GM23338 (cell line): ENCODE results near the gene TYMP. TPM values are rescaled to one million over a fixed set of nuclear protein-coding genes. Genes with fewer than 3 reads are reported as not detected.

Source experiments
- ATAC-seq: fragments of 200-7000 bp; cut with Tn5 transposase; 3 replicates; pipeline ENCODE4 v1.9.1; 2020
- DNase-seq: peaks from one replicate; pipeline ENCODE4 v3.0.0-alpha.2; 2015; ENCODE audit warnings: low spot score
- H2AFZ ChIP-seq: fragments of 200-600 bp; sonication (generic); 2 replicates; pipeline ENCODE4 v1.8.0; 2016; ENCODE audit warnings: antibody characterized with exemption, mild to moderate bottlenecking, moderate library complexity
- H3F3A ChIP-seq: fragments of 200-600 bp; sonication (generic); replicated peaks from 2 replicates; pipeline ENCODE4 v1.8.0; 2017; ENCODE audit warnings: antibody characterized with exemption, mixed run types, low read depth
- H3K27ac ChIP-seq: fragments of 200-600 bp; sonication (generic); 2 replicates; pipeline ENCODE4 v1.6.1; 2016; ENCODE audit warnings: low read depth
- H3K27me3 ChIP-seq: fragments of 200-600 bp; sonication (generic); 2 replicates; pipeline ENCODE4 v1.8.0; 2016; ENCODE audit warnings: mild to moderate bottlenecking, mixed run types, moderate library complexity; ENCODE audit not compliant: insufficient read depth
- H3K36me3 ChIP-seq: fragments of 200-600 bp; sonication (generic); 2 replicates; pipeline ENCODE4 v1.8.0; 2016; ENCODE audit warnings: mild to moderate bottlenecking; ENCODE audit not compliant: insufficient read depth
- H3K4me1 ChIP-seq: fragments of 200-600 bp; sonication (generic); 2 replicates; pipeline ENCODE4 v1.8.0; 2016; ENCODE audit warnings: mild to moderate bottlenecking, moderate library complexity; ENCODE audit not compliant: insufficient read depth
- H3K4me2 ChIP-seq: fragments of 200-600 bp; sonication (generic); 2 replicates; pipeline ENCODE4 v1.7.1; 2017; ENCODE audit warnings: mixed run types
- H3K4me3 ChIP-seq: fragments of 200-600 bp; sonication (generic); 2 replicates; pipeline ENCODE4 v1.6.1; 2016; ENCODE audit warnings: mixed run types
- H3K79me2 ChIP-seq: fragments of 200-600 bp; sonication (generic); replicated peaks from 2 replicates; pipeline ENCODE4 v1.8.0; 2017; ENCODE audit warnings: mild to moderate bottlenecking; ENCODE audit not compliant: insufficient read depth
- H3K9me2 ChIP-seq: fragments of 200-600 bp; sonication (generic); 2 replicates; pipeline ENCODE4 v1.8.0; 2017; ENCODE audit not compliant: insufficient read depth
- H4K20me1 ChIP-seq: fragments of 200-600 bp; sonication (generic); replicated peaks from 2 replicates; pipeline ENCODE4 v1.8.0; 2017; ENCODE audit warnings: mild to moderate bottlenecking; ENCODE audit not compliant: insufficient read depth
- H3K27ac Mint-ChIP-seq: 2 replicates; pipeline ENCODE4 v1.8.0; 2020; ENCODE audit warnings: inconsistent platforms, mild to moderate bottlenecking, moderate library complexity, mixed read lengths
- H3K27me3 Mint-ChIP-seq: 3 replicates; pipeline ENCODE4 v1.8.0; 2022; ENCODE audit warnings: low read depth, mild to moderate bottlenecking, moderate library complexity, mixed read lengths, inconsistent platforms; ENCODE audit not compliant: insufficient read depth, poor library complexity
- H3K36me3 Mint-ChIP-seq: 3 replicates; pipeline ENCODE4 v1.8.0; 2021; ENCODE audit warnings: low read depth, mild to moderate bottlenecking, inconsistent platforms, moderate library complexity, mixed read lengths
- H3K4me1 Mint-ChIP-seq: 3 replicates; pipeline ENCODE4 v1.8.0; 2020; ENCODE audit warnings: mild to moderate bottlenecking, inconsistent platforms, mixed read lengths
- H3K4me3 Mint-ChIP-seq: 3 replicates; pipeline ENCODE4 v1.8.0; 2021; ENCODE audit warnings: moderate library complexity, mild to moderate bottlenecking, inconsistent platforms, mixed read lengths
- H3K9me3 Mint-ChIP-seq: 3 replicates; pipeline ENCODE4 v1.8.0; 2020; ENCODE audit warnings: moderate library complexity, mild to moderate bottlenecking, inconsistent platforms, mixed read lengths
- CREB1 ChIP-seq: fragments of 250-450 bp; sonication (Bioruptor Pico); IDR thresholded peaks from 2 replicates; pipeline ENCODE4 v1.5.0; 2020; ENCODE audit warnings: low read depth, mild to moderate bottlenecking, moderate library complexity
- EZH2 ChIP-seq: fragments of 200-600 bp; sonication (generic); IDR thresholded peaks from one replicate; pipeline ENCODE4 v1.8.0; 2017; ENCODE audit warnings: antibody characterized with exemption, mild to moderate bottlenecking, low read depth; ENCODE audit not compliant: unreplicated experiment
- EZH2phosphoT487 ChIP-seq: fragments of 200-600 bp; sonication (generic); IDR thresholded peaks from one replicate; pipeline ENCODE4 v1.8.1; 2018; ENCODE audit warnings: antibody characterized with exemption; ENCODE audit not compliant: unreplicated experiment
- JUNB ChIP-seq: IDR thresholded peaks from one replicate; pipeline ENCODE4 v1.6.1; 2016; ENCODE audit warnings: antibody characterized with exemption; ENCODE audit not compliant: unreplicated experiment
- NANOG ChIP-seq: IDR thresholded peaks from 2 replicates; pipeline ENCODE4 v1.6.1; 2016; ENCODE audit warnings: antibody characterized with exemption, borderline replicate concordance
- POLR2AphosphoS5 ChIP-seq: IDR thresholded peaks from 2 replicates; pipeline ENCODE4 v1.6.1; 2016; ENCODE audit warnings: antibody characterized with exemption, low read depth
- STAT1 ChIP-seq: IDR thresholded peaks from one replicate; pipeline ENCODE4 v1.6.1; 2016; ENCODE audit warnings: antibody characterized with exemption; ENCODE audit not compliant: unreplicated experiment
- ZNF114 ChIP-seq: fragments of 250-450 bp; sonication (Bioruptor Pico); IDR thresholded peaks from 2 replicates; pipeline ENCODE4 v1.5.0; 2020; ENCODE audit warnings: mild to moderate bottlenecking, moderate library complexity
- ZNF331 ChIP-seq: fragments of 250-450 bp; sonication (Bioruptor Pico); IDR thresholded peaks from 2 replicates; pipeline ENCODE4 v1.5.0; 2020; ENCODE audit warnings: low read depth, mild to moderate bottlenecking, moderate library complexity
- polyA plus RNA-seq: library from polyadenylated mRNA; unstranded; fragments of >200 nt; fragmentation: Nextera tagmentation; extraction: Ambion mirVana; gene quantifications from 2 replicates; pipeline ENCODE4 v1.2.1, GENCODE V29; 2016
- total RNA-seq: library from RNA; depleted of rRNA; stranded (reverse); fragments of >200 nt; shearing (Covaris generic); gene quantifications from 2 replicates; pipeline ENCODE4 v1.2.3, GENCODE V29; 2014
- TF ChIP-seq, protein P1 (sequence below): fragments of 250-450 bp; sonication (Bioruptor Pico); IDR thresholded peaks from 2 replicates; pipeline ENCODE4 v1.5.0; 2020; ENCODE audit warnings: mild to moderate bottlenecking, moderate library complexity
- TF ChIP-seq, protein P2 (sequence below): IDR thresholded peaks from 2 replicates; pipeline ENCODE4 v1.6.1; 2016; ENCODE audit warnings: antibody characterized with exemption
- TF ChIP-seq, protein P3 (sequence below): IDR thresholded peaks from one replicate; pipeline ENCODE4 v1.6.1; 2018; ENCODE audit warnings: antibody characterized with exemption; ENCODE audit not compliant: unreplicated experiment
- TF ChIP-seq, protein P4 (sequence below), 2 experiments: fragments of 200-600 bp in 1 of 2; sonication (generic) in 1 of 2; conservative IDR thresholded peaks; 2 replicates each; pipeline versions ENCODE4 v1.5.1 to v1.6.1; 2016 to 2017; ENCODE audit warnings: antibody characterized with exemption in 2 of 2, low read depth in 2 of 2, mild to moderate bottlenecking in 2 of 2, moderate library complexity in 1 of 2

The TYMP gene
- total and polyA plus RNA-seq, 2 experiments from 2014 or later, result 0.28 to 1.8 TPM

DNA sequence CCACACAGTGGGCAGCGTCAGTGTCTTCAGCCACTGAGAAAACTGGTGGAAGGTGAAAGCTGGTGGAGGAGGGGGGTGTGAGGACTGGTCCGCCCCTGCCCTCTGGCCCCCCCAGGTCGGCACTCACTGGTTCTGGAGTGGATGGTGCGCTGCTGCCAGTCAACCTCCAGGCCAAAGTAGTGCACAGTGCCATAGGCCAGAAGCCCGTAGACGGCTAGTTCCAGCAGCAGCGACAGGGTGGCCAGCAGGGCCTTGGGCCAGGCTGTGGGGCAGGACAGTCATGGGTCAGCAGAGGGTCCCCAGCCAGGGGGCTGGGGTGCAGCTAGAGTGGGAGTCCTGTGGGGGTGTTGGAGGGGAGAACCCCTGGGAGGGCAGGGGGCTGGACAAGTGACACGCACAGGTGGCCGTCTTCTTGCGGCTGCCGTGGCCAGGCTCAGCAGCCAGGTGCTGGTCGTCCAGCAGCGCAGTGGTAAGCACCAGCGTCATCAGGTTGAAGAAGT is 24.5 kb downstream of the TYMP start:
- peaks cover 9% of the 10 kb centered on the region for H3K27me3 Mint-ChIP-seq
- no peaks in the 10 kb centered on the region for H3K9me3 Mint-ChIP-seq
- no peaks in the 10 kb centered on the region; the same call in 2 of the 3 replicates for H3K36me3 Mint-ChIP-seq

More for the DNA sequence above, 24.5 kb downstream of the TYMP start:
- H3K4me3 ChIP-seq, result no peak overlapping the region
- no peak overlapping the region for H3K4me3 Mint-ChIP-seq
- H3K27me3 ChIP-seq, result no peaks in the 10 kb centered on the region
- H3K4me1 ChIP-seq, result peaks cover 7% of the 10 kb centered on the region
- 0 out of 2 replicates have a peak, but pooled peaks cover 6% of the 10 kb centered on the region for H3F3A ChIP-seq
- TF ChIP-seq NANOG, result no peak
- TF ChIP-seq ZNF331 (CRISPR knock-in tag), result no peak
- no peak for TF ChIP-seq EZH2
- TF ChIP-seq, protein P1, sequence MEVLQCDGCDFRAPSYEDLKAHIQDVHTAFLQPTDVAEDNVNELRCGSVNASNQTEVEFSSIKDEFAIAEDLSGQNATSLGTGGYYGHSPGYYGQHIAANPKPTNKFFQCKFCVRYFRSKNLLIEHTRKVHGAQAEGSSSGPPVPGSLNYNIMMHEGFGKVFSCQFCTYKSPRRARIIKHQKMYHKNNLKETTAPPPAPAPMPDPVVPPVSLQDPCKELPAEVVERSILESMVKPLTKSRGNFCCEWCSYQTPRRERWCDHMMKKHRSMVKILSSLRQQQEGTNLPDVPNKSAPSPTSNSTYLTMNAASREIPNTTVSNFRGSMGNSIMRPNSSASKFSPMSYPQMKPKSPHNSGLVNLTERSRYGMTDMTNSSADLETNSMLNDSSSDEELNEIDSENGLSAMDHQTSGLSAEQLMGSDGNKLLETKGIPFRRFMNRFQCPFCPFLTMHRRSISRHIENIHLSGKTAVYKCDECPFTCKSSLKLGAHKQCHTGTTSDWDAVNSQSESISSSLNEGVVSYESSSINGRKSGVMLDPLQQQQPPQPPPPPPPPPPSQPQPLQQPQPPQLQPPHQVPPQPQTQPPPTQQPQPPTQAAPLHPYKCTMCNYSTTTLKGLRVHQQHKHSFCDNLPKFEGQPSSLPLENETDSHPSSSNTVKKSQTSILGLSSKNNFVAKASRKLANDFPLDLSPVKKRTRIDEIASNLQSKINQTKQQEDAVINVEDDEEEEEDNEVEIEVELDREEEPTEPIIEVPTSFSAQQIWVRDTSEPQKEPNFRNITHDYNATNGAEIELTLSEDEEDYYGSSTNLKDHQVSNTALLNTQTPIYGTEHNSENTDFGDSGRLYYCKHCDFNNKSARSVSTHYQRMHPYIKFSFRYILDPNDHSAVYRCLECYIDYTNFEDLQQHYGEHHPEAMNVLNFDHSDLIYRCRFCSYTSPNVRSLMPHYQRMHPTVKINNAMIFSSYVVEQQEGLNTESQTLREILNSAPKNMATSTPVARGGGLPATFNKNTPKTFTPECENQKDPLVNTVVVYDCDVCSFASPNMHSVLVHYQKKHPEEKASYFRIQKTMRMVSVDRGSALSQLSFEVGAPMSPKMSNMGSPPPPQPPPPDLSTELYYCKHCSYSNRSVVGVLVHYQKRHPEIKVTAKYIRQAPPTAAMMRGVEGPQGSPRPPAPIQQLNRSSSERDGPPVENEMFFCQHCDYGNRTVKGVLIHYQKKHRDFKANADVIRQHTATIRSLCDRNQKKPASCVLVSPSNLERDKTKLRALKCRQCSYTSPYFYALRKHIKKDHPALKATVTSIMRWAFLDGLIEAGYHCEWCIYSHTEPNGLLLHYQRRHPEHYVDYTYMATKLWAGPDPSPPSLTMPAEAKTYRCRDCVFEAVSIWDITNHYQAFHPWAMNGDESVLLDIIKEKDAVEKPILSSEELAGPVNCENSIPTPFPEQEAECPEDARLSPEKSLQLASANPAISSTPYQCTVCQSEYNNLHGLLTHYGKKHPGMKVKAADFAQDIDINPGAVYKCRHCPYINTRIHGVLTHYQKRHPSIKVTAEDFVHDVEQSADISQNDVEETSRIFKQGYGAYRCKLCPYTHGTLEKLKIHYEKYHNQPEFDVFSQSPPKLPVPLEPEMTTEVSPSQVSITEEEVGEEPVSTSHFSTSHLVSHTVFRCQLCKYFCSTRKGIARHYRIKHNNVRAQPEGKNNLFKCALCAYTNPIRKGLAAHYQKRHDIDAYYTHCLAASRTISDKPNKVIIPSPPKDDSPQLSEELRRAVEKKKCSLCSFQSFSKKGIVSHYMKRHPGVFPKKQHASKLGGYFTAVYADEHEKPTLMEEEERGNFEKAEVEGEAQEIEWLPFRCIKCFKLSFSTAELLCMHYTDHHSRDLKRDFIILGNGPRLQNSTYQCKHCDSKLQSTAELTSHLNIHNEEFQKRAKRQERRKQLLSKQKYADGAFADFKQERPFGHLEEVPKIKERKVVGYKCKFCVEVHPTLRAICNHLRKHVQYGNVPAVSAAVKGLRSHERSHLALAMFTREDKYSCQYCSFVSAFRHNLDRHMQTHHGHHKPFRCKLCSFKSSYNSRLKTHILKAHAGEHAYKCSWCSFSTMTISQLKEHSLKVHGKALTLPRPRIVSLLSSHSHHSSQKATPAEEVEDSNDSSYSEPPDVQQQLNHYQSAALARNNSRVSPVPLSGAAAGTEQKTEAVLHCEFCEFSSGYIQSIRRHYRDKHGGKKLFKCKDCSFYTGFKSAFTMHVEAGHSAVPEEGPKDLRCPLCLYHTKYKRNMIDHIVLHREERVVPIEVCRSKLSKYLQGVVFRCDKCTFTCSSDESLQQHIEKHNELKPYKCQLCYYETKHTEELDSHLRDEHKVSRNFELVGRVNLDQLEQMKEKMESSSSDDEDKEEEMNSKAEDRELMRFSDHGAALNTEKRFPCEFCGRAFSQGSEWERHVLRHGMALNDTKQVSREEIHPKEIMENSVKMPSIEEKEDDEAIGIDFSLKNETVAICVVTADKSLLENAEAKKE (CRISPR knock-in tag), result no peak
- TF ChIP-seq STAT1, result no peak
- no peak for TF ChIP-seq POLR2AphosphoS5
- TF ChIP-seq, protein P2, sequence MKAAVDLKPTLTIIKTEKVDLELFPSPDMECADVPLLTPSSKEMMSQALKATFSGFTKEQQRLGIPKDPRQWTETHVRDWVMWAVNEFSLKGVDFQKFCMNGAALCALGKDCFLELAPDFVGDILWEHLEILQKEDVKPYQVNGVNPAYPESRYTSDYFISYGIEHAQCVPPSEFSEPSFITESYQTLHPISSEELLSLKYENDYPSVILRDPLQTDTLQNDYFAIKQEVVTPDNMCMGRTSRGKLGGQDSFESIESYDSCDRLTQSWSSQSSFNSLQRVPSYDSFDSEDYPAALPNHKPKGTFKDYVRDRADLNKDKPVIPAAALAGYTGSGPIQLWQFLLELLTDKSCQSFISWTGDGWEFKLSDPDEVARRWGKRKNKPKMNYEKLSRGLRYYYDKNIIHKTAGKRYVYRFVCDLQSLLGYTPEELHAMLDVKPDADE, result no peak
- no peak for TF ChIP-seq JUNB
- no peak for TF ChIP-seq CREB1 (CRISPR knock-in tag)
- TF ChIP-seq, protein P3, sequence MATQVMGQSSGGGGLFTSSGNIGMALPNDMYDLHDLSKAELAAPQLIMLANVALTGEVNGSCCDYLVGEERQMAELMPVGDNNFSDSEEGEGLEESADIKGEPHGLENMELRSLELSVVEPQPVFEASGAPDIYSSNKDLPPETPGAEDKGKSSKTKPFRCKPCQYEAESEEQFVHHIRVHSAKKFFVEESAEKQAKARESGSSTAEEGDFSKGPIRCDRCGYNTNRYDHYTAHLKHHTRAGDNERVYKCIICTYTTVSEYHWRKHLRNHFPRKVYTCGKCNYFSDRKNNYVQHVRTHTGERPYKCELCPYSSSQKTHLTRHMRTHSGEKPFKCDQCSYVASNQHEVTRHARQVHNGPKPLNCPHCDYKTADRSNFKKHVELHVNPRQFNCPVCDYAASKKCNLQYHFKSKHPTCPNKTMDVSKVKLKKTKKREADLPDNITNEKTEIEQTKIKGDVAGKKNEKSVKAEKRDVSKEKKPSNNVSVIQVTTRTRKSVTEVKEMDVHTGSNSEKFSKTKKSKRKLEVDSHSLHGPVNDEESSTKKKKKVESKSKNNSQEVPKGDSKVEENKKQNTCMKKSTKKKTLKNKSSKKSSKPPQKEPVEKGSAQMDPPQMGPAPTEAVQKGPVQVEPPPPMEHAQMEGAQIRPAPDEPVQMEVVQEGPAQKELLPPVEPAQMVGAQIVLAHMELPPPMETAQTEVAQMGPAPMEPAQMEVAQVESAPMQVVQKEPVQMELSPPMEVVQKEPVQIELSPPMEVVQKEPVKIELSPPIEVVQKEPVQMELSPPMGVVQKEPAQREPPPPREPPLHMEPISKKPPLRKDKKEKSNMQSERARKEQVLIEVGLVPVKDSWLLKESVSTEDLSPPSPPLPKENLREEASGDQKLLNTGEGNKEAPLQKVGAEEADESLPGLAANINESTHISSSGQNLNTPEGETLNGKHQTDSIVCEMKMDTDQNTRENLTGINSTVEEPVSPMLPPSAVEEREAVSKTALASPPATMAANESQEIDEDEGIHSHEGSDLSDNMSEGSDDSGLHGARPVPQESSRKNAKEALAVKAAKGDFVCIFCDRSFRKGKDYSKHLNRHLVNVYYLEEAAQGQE, result no peak
- TF ChIP-seq, protein P4, sequence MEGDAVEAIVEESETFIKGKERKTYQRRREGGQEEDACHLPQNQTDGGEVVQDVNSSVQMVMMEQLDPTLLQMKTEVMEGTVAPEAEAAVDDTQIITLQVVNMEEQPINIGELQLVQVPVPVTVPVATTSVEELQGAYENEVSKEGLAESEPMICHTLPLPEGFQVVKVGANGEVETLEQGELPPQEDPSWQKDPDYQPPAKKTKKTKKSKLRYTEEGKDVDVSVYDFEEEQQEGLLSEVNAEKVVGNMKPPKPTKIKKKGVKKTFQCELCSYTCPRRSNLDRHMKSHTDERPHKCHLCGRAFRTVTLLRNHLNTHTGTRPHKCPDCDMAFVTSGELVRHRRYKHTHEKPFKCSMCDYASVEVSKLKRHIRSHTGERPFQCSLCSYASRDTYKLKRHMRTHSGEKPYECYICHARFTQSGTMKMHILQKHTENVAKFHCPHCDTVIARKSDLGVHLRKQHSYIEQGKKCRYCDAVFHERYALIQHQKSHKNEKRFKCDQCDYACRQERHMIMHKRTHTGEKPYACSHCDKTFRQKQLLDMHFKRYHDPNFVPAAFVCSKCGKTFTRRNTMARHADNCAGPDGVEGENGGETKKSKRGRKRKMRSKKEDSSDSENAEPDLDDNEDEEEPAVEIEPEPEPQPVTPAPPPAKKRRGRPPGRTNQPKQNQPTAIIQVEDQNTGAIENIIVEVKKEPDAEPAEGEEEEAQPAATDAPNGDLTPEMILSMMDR (conservative IDR thresholded peaks at IDR 0.05; ENCODE audit: low read depth in 2 of 2), result no peak
- TF ChIP-seq EZH2phosphoT487, result no peak
- TF ChIP-seq ZNF114, result no peak
- H3K27ac ChIP-seq, result no peak overlapping the region
- no peak overlapping the region for H2AFZ ChIP-seq
- peaks cover 10% of the 10 kb centered on the region for H3K4me1 Mint-ChIP-seq
- DNase-seq, result no peak
- no peak overlapping the region for H3K4me2 ChIP-seq
- no peak overlapping the region for H3K27ac Mint-ChIP-seq
- H3K79me2 ChIP-seq, result peaks cover 20% of the 10 kb centered on the region
- peaks cover 19% of the 10 kb centered on the region for H4K20me1 ChIP-seq
- no peaks in the 10 kb centered on the region for H3K36me3 ChIP-seq
- no peak for ATAC-seq
- H3K9me2 ChIP-seq, result no peaks in the 10 kb centered on the region
